GM19351 (cell line): ENCODE results near the gene LMNA.

Experiments used
- ATAC-seq: cut with Tn5 transposase; IDR thresholded peaks from one replicate; pipeline ENCODE4 v1.9.1; 2021; ENCODE audit warnings: mild to moderate bottlenecking, moderate library complexity; ENCODE audit not compliant: unreplicated experiment

Gene LMNA

DNA sequence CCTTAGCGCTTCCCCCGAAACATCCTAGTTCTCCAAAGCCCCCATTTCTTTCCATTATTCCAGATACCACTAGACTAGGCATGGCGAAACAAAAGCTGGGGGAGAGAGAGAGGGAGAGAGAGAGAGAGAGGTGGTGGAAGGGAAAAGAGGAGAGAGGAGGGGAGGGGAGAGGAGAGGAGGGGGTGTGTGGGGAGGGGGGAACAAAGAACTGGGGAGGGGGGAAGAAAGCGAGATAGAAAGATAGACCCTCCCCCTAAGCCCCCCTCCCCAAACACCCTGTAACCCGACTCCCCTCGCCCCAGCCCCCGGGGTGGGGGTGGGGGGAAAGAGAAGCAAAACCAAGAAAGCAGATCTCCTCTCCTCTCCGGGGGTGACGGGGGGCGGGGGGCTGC, 32.6 kb upstream of the LMNA start:
- no peak for ATAC-seq

DNA sequence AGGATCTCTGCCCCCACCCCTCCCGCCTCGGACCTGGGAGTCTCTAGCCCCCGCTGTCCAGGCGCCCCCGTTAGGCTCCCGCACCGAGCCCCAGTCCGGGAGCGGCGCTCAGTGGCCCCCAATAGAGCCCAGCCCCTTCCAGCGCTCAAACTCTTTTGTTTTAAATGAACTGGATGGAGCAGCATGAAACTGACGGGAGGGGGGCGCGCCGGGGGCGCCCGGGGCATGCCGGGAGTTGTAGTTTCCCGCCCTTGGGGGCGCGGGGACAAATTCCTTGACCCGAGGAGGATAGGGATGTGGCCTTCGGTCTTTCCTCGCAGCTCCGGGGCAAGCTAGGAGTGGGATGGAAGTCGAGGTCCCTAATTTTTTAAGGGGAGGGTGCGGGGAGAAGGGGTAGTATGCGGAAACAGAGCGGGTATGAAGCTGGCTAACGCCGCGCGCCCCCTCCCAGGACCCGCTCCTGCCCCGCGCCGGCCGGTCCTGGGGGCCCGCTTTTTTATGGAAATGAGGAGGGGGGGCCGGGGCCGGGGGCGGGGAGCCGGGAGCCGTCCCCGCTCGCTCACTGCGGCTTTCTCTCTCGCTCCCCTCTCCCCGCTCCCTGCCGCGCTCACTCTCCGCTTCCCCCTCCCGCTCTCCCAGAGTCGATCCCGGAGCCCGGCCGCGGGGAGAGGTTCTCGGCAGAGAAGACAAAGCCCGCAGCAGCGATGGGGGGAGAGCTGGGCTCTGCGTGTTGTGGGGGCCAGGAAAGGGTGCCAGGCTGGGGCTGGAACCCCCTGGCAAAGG, 32.0 kb upstream of the LMNA start, which contains the start of gene MEX3A:
Gene MEX3A (minus strand): TSS at position 157 of the 783 bp plus-strand sequence. CDS start 467 bp downstream, outside the sequence.
- no peak for ATAC-seq

DNA sequence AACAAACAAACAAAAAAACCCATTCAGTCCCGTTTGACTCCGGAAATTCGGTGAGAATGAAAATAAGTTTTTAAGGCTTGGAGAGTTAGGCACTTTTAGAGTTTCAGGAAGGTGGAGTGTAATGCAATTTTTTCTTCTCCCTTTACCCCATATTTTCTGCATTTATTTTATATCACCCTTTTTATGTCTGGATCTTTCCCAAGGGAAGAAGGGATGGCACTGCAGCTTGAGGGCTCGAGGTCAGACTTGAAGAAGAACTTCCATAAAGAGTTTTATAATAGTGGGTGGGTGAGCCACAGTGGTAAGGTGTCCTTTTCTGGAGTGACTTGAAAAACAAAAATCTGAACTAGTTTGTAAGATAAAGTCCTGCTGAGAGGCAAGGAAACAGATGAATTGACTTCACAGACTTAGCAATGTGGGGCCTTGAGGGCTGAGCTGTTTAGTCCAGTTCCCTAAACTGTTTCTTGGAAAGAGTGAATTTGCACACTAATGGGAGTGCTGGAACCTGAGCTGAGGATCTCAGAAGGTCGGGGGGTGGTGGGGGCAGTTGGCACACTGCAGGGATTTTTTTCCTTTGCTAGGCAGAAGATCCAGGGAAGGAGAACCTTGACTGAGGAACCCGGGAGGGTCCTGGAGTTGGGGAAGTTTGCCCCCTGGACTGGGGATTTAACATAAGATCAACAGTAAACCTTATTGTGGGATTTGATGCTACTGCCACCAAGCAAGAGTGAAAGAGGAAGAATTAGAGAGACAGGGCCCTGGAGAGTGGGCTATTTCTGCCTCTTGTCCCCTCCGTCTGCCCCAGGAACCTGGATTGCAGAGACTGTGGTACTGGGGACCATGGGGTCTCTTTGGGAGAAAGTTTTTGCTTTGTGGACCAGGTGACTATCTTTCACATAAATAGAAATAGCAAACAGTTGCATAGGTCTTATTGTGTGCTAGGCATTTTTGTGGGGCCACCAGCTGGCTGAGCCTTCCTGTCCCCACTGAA, 30.4 kb upstream of the LMNA start:
- no peak for ATAC-seq

DNA sequence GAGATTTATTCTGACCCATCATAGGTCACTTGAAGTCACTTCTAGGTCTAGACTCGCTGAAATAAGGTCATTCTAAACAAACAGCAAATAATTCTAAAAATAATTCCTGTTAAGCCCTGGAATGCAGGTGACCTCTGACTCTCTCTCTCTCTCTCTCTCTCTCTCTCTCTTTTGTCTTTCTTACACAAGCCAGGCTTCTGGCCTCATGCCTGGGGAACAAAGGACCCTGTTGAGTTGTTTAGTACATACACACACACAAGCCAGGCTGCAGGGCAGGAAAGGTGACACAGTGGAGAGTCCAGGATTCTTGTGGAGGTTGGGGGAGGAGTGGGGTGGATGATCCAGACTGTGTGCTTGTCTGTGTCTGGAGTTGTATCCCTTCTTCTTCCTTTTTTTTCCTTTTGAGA, 28.3 kb upstream of the LMNA start:
- no peak for ATAC-seq

DNA sequence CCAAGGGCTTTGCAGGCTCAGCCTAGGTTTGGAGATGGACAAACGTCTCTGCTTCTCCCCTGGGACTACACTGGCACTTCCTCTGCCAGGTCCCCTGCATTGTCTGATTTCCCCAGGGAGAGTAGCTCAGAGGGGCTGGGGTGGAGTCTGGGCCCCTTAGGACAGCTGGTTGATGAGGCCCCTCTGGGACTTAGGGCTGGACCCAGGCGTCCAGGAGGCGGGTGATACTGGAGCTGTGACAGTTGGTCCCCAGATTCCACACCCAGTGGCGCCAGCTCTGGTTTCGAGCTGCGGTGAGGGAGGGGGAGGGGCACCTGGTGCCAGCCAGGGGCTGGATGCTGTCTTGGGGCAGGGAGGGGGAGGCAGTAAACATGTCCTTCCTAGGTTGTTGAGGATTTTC, 24.8 kb upstream of the LMNA start:
- ATAC-seq, result no peak

DNA sequence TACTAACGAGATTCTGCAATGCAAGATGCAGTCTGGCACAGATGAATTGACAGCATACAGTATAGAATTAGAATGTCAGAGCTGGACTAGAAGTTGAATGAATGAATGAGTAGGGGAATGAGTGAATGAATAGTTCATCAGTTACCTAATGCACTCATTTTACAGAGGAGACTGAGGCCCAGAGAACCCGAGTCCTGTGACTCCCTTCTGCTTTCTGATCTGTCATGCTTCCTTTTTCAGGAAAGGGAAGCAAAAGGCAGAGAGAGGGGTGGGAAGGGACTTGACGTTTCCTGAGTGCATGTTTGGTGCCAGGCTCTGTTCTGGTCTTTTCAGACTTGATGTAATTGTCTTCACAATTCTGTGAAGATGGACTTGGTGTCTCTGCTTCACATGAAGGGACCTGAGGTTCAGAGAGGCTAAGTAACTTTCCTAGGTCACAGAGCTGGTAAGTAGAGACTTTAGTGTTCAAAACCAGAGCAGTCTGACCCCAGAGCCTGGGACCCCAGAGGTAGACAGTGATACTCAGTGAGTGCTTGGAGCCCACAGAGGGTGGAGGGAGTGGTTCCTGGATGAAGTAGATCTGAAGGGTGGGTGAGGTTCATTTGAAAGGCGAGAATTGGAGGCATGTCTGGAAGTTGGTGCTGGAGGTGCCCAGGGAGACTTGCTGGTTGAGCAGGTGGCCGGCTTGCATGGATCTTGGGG, 24.2 kb upstream of the LMNA start:
- ATAC-seq, result no peak

DNA sequence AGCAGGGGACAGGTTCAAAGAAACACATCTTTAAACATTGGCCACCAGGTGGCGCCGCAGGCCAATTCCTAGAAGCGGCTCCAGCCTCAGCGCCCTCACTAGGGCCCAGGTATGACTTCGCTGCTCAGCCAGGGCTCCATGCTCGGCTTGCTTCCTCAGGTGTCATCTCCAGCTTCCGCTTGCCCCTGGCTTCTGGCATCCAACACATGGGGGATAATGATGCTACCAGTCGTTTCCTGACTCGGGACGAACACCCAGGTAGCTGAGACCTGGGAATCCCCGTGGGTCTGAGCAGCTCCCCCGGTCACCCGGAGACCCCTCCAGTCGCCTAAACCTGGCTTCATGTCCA, 23.7 kb upstream of the LMNA start:
- no peak for ATAC-seq

DNA sequence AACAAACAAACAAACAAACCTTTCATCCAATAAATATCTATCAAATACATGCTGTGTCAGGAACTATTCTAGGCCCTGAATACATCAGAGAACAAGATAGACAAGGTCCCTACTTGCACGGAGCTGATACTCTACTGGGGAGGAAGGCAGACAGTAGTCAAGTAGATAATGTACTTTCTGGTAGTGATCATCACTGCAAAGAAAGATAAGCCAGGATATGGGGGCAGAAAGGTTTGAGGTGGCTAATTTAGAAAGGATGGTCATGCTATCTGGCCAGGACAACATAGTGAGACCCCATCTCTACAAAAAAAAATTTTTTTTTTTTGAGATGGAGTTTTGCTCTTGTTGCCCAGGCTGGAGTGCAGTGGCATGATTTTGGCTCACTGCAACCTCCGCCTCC, 22.9 kb upstream of the LMNA start:
- ATAC-seq, result no peak

DNA sequence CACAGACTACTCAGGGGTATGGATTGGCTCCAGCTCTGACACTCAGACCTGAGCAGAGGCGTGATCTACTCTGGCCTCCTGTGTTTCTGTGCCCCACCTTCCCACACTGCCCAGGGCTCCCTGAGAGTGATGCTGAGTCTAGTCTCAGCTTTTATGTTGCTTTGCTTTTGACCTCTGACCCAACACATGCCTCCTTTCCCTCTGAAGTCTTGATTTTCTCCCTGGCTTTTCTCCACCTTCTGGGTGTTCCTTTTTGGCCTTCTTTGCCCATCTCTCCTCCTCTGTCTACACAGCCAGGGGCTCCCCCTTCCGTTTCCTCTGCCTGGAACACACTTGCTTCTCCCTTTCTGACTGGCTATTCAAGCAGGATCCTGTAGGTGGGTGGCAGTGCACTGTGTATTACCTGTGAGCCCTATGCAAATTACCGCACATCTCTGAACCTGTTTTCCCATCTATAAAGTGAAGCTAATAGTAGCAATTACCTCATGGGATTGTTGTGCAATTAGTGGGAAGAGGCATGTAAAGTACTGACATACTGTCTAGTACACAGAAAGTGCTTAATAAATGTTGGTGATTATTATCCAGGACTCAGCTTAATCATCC, 18.5 kb upstream of the LMNA start:
- ATAC-seq, result no peak

DNA sequence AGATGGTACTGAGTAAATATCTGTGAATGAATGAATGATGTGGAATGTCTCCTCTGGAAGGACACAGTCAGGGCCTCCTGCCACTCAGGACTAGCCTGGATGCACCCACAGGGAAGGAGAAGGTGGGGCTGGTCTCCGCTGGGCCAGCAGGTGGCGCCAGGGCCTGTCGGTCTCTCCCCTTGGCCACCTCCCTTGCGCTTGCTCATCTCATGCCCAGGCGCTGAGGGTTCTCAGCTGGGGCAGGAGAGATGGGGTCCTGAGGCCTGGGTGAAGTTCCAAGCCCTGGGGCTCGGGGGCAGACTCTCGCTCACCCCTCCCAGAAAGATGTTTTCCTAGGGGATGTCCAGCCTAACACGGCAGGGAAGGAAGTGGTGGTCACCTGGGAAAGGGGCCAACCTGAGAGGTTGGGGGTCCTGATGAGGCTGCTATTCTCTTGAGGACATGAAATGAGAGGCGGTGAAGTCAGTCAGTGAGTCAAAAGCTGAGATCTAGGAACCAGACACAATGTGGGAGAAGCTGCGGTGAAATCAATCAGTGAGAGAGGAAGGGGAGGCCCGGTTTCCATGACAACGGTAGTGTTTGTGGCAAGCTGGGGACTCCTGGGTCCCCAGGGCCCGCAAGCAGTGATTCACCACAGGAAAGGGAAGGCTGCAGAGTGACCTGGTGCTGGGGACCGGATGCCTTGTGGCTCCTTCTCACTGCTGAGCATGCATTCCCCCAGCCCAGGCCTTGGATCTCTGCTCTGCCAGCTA, 17.7 kb upstream of the LMNA start:
- ATAC-seq, result peak; percentile 76

DNA sequence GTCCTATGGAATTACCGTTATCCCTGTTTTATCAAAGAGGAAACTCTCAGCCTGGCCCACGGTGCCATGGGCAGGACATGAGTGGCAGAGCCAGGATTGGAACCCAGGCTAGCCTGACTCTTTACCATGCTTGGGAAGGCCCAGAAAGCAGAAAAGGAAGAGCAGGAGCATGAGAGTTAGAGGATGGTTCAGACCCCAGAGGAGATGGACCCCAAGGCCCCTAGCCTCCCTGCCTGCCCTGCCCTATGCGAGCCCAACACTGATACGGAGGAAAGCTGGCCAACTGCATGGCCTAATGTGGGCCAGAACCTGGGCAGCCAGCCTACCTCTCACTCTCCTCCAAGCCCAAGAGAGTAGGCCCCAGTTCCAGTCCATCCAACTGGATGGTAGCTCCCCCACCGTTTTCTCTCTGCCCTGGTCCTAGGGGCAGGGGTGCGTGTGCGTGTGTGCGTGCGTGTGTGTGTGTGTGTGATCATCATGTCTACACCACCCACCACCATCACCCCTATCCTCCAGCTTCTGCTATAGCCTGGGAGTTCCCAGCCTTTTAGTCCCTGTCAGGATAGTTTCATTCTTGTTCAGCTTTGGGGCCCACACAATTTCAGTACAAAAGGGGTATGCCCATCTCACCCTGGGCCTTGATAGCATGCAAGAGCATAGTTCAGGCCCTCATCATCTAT, 16.9 kb upstream of the LMNA start:
- no peak for ATAC-seq

DNA sequence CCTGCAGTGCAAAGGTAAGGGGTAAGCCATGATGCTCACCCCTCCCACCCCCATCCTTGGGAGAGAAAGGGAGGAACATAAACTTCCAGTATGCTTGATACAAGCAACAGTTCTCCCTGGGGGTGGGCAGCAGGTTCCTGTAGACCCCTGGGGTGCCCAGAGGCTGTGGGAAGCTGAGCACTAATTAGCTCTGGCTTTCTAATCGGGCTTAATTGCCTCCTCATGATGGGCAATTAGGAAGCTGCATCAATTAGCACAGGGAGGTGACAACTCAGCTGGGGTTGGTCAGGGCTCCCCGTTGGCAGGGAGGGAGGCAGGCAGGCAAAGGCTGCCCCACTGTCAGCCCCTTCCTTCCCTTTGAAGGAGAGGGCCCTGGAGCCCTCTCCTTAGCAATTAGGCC, 15.7 kb upstream of the LMNA start:
- ATAC-seq, result no peak

DNA sequence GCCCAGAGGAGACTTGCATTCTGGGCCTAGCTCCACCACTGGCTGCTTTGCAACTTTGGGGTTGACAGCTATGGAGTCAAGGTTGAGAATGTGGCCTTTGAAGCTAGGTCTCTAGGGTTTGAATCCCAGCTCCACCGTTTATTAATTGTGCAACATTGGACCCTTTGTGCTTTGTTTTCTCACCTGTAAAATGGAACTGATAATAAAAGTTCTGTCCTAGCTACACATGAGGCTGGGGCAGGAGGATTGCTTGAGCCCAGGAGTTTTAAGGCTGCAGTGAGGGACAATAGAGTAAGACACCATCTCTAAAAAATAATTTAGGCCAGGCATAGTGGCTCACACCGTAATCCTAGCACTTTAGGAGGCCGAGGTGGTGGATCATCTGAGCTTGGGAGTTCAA, 15.2 kb upstream of the LMNA start:
- no peak for ATAC-seq

DNA sequence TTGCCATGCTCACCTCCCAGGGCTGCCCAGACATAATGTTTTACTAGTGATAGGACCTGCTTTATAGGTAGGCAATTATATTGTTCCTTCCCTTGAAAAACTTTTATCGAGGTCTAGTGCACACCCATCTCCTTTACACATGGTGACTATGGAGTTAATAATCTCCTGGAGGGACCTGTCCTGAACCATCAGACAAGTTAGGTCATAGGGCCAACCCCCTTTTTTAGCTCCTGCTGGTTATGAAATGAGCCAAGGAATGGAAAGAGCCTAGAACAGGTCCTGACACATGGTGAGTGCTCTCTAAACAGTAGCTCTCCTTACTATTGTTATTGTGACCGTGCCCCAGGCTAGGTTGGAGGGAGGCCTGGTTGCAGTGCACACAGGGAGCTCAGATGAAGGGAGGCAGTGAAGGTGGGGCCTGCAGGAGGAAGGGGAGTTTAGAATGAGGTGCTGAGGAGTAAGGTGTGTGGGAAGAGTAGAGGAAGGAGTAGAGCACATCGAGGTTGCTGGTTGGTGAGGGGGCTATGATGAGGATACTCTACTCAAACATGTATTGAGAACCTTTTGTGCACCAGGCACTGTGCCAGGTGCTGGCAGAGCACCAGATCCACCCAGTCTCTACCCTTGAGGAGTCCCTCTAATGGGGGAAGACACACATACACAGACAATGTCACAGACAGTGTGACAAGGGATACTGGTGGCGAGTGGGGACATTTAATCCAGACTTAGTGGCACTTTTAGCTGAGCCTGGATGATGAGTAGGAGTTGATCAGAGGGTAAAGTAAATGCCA, 14.1 kb upstream of the LMNA start:
- ATAC-seq, result no peak

DNA sequence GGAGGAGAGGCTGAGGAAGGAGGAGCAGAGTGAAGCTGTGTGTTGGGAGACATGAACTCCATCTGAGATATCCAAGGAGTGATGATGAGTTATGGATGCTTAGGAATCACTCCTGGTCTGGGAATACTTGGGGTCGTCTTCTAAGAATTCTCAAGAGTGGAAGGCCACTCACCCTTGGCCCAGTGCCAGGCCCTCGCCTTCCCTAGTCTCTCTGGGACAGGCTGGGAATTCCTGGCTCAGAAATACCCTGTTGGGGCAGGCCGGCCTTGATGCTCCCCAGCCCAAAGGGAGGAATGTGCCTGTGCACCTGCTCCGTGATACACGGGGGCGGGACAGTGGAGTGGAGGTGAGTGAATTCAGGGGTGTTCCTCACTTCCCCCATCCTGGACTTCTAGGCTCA, 12.6 kb upstream of the LMNA start:
- no peak for ATAC-seq

DNA sequence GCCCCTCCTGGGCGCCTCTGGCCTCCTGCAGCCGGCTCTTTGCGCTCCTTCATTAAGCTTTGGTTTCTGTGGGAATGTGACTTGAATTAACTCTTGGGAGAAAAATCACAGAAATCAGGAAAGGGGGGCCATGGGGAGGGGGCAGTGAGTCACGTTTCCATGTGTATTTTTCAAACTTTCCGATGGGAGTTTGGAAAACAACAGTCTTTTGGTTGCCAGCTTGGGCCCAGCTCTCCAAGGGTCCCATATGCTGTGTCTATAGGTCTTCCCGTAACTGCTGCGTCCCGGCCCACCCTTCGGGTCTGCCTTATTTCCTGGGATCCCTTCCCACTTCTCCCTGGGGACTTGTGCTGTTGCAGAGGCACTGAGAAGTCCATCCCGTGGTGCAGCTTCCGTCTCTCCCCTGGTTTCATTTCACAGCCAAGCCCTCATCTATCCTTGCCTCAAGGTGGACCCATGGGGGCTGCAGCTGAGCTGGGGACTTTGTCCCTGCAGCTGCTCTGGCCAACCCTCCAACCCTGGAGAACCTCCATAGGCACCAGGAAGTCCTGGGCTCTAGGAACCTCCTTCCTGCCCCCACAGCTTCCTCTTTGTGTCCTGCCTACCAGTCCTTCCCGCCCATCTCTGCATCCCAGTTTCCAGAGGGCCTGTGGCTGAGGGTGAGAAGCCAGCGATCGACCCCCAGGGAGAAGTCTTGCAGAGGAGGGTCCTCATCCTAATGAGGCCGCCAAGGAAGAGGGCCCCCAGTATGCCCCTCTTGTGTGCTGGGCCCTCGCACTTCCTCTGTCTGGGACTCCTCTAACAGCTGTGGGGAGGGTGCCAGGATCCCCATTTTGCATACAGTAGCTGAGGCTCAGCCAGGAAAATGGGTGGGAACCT, 11.6 kb upstream of the LMNA start:
- no peak for ATAC-seq

DNA sequence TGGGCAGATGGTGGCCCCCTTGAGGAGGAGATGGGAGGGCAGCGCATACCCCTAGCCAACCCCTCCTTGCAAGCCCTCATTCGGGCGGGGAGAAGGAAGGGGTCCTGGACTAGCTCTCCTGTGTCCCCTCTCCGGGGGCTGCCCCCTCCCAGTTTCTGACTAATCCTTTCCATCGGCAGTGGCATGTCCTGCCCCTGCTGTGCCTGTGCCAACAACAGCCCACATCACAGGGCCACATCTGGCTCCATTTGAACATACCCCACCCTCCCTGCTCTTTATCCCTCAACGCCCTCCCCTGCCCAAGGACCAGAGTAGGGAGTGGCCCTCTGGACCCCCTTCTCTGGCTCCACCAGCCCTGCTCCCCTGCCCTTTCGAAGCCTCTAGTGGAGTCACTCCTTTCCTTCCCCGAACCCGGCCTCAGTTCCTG, 11.0 kb upstream of the LMNA start:
- no peak for ATAC-seq
